Sciatic nerve (tissue), 2 donors: Measurements from ENCODE around the gene GDI2. TPM values are rescaled to one million over a fixed set of nuclear protein-coding genes. Genes with fewer than 3 reads are reported as not detected.

Experiments used
- ATAC-seq: fragments of 200-7000 bp; cut with Tn5 transposase; one replicate; pipeline ENCODE4 v1.9.1; 2020; ENCODE audit warnings: mild to moderate bottlenecking, moderate library complexity
- DNase-seq: peaks from one replicate; pipeline ENCODE4 v3.0.0-alpha.2; 2020; ENCODE audit warnings: low spot score
- intact Hi-C: fragments of 100-400 bp; cut with DNase I; formaldehyde crosslinking; loops from one replicate; pipeline ENCODE4 v1.14.2; 2022
- total RNA-seq: library from RNA; stranded (reverse); fragmentation: NEBNext Ultra II Directional; extraction: Animal tissue kit (Norgen Biotek cat#: 25700); gene quantifications from one replicate; pipeline ENCODE4 v1.2.1, GENCODE V29; 2021
- donor health status: DM: no; HTN: no; CAD: no.
- donor health status: DM: no; HTN: no; CAD: no.

Gene GDI2
- total RNA-seq, 1 donor from 2014 or later, result 140 TPM

DNA sequence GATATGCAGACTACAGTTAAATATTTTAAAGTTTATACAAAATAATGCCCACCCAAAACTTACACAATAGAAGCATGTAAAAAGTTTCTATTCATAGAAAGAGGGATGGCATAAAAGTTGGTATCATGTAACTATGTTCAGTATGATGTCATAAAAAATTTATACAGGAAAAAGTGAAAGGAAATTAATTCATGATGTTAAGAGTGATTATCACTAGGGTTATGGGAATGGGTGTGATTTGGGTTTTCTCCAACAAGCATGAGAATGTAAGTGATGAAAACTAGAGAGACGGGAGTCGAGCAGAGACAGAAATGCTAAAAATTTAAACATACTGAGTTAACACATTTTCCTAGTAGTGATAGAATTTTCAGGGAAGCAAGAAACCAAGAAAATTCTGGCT, 52.7 kb downstream of the GDI2 start:
- DNase-seq (no peak), ATAC-seq (no peak)
- intact Hi-C loops, result no loop called here

DNA sequence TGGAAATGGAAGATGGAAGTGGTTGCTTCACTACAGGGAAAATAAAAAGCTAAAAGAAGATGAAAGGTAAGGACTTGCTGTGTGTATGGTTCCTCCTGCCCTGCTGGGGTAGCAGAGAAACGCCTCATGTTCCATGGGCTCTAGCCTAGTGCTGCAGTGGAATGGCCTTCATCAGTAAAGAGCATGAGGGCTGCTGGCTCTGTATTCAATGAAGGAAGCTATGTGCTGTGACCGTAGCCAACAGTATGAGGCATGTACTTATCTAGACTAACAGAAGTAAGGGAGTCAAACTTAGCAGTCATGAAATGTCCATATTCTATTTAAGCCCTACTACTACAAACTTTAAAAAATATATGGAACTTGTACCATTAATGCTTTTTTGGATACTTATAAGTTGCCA, 54.3 kb downstream of the GDI2 start:
- DNase-seq (no peak), ATAC-seq (no peak)
- intact Hi-C loops, result no loop called here

DNA sequence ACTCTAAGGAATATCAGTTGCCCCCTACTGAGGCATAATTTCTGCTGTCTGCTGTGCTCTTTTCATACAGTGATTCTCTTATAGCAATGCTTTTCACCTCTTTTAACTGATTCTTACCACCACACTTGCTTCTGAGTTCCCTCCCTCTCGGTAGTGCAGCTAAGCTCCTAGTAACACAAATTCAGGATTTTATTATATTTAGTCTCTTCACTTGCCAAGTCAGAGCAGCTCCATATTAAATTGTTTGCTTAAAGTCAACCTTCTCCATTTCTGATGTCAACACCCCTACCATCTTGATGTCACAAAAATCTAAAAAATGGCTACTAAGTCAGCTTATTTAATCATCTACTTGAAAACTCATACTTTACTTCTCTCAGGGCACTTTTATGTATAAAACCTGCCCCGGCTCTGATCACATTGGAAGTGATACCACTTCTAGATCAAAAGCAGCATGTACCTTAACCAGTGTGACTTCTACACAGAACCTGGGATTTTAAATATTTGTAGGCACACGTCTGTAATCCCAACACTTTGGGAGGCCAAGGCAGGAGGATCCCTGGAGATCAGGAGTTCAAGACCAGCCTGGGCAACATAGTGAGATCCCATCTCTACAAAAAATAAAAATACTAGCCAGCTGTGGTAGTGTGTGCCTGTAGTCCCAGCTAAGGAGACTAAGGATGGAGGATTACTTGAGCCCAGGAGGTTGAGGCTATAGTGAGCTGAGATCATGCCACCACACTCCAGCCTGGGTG, 55.3 kb downstream of the GDI2 start:
- ATAC-seq, result no peak
- no peak for DNase-seq
- intact Hi-C loops, result no loop called here

DNA sequence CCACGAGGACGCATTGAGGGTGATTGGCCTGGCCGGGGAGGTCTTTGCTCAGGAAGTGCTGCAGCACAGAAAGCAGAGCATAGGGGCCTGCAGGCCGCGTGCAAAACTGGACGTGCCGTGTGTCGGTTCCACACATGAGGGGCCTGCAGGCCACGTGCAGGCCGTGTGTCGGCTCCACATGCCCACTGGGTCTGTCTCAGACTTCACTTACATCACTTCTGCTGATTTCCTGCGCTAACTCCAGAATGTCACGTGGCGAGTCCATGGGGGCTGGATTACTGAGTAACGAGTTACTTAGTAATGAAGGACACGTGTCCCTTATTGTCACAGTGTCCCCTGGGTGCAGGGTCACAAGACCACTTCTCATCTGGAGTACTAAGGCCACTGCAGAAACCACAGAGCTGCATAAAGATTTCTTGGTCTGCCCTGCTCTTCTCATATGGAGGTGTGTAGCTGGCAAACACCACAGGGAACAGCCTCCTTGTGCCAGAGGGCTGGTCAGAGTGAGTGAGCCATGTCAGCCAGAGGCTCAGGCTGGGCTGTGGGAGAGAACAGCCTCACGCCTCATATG, 60.8 kb downstream of the GDI2 start:
- ATAC-seq, result peak; percentile 87
- DNase-seq, result peak; percentile 68
- intact Hi-C loops, result no loop called here

DNA sequence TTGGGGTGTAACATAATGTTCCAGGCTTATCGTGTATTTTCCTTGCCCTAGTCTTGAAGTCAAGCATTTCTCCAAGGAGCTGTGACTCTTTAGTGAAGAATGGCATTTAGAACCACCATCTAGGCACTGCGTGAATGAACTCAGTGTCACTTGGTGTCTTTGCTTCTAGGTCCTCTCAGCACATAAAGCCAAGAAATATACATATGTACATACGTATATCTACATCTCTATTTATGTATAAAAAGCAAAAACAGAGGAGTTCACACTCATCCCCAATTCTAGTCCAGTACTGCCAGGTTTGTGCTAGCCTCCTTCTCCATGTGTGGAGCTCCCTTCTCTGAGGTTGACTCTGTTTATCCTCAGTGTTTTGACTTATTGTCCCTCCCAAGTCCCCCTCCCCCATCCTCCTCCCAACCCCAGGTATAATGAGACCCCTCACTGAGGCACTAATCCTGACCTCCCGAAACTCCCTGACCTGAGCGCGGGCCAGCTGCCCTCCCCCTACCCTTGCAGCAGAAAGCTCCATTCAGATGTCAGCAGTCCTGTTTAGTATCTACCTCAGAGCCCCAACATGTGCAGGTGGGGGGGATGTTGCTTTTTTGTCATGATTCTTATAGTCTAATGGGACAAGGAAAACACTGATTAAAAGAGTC, 61.5 kb downstream of the GDI2 start:
- DNase-seq, result no peak
- no peak for ATAC-seq
- intact Hi-C loops, result no loop called here

DNA sequence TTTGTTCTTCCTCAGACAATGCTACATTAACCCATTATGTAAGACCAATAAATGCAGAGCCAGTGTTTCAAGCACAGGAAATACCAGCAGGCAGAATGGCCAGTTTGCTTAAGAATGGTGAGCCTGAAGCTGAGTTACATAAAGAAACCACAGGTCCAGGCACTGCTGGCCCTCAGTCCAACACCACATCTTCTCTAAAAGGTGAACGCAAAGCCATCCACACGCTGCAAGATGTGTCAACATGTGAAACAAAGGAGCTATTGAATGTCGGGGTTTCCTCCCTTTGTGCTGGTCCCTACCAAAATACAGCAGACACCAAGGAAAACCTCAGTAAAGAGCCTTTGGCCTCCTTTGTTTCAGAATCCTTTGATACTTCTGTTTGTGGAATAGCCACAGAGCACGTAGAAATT, 64.8 kb downstream of the GDI2 start:
- ATAC-seq, result no peak
- DNase-seq, result no peak
- intact Hi-C loops, result no loop called here

DNA sequence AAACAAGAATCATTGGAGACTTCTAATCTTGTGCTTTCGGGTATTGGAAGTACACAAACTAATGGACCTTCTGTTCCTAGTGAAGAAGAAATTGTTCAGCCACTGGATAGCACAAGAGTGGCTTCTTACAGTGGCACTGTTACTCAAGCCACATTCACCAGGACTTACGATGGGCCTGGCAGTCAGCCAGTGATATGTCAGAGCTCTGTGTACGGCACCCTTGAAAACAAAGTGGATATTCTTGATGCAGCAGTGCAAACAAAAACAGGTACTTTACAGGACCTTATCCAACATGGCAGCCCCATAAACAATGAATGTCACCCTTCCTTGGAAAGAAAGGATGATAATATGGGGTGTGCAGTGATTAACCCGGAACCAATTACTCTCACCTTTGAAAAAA, 67.0 kb downstream of the GDI2 start:
- ATAC-seq (no peak), DNase-seq (no peak)
- intact Hi-C loops, result no loop called here

DNA sequence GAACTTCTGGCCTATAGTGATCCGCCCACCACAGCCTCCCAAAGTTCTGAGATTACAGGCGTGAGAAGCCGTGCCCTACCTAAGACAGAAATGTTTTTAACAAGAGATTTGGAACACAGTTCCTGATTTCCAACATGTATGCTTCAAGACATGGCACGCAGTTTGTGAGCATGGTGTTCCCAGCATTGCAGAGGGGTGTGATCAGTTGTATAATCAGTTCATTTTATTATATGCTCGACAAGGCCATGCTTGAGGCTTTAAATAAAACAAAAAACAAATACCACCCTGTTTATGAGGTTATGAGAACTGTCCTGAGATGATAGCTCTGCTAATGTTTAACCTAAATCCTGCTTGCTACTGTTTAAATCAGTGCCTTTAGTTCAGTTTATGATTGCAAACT, 68.4 kb downstream of the GDI2 start:
- DNase-seq (no peak), ATAC-seq (no peak)
- intact Hi-C loops, result no loop called here

DNA sequence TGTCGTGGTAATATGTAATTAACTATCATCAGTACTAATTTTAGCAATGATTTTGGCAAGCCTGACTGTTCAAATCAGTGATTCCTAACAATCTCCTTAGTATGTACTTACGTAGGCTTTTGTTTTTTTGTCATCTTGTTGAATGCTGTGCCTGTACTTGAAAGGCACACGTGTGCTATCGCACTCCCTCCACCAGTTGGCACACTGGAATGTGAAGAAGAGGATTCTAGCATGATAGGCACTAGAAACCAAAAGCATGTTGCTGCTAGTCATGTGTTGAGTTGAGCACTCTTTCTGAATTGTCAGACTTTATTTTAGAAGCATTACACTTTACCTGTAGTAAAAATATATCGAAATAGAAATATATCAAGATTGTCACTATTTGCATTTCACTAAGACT, 69.5 kb downstream of the GDI2 start:
- intact Hi-C loops, result no loop called here
- no peak for ATAC-seq
- no peak for DNase-seq

DNA sequence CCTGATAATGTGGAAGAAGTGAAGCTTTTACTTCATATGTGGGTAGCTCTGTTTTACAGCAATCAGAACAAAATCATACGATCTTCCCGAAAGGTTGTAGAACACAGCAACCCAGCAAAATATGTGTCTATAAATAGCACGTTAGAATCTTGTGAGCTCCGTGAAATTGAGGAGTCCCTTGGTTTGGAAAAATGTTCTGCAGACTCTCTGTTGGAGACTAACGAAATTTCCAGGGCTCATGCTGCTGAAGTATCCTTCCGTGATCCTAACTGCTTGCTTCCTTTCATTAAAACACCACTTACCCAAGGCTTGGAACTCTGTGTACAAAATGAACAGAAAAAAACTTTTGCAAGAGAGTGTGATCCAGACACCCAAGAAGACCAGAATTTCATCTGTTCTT, 71.1 kb downstream of the GDI2 start:
- intact Hi-C loops, result no loop called here
- ATAC-seq, result no peak
- DNase-seq, result no peak

DNA sequence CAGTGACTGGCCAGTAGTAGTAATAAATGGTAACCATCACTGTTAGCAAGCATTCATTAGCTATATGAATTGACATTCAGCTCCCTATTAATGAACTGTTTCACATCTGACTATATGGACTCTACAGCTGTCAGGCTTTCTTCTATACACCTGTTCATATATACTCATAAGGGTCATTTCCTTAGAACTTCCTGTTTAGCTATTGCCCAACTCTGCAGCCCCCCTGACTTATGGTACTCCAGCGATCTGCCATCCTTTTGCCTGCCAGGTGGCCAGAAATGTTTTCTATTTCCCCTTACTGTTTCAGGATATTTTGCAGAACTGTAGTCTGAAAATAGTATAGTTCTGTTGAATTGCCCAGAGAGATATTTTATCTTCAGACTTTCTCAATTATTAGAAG, 72.0 kb downstream of the GDI2 start:
- ATAC-seq, result no peak

DNA sequence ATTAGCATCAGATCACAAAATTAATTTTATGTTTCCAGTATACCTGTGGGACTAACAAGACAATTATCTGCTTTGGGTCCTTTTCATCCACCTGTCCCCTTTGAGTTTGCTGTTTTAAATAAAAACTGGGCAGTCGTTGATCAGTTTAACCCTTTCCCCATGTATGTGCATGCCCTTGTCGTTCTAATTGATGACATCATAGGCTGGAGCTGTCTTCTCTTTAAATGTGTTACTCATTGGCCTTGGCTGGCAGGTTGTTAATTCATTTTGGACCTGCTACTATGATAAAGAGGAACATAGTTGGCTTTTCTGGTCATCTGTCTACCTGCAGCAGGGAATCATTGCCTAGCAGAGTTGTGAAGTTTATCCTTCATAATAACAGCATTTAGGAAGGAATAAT, 74.8 kb downstream of the GDI2 start:
- DNase-seq (no peak), ATAC-seq (no peak)
- intact Hi-C loops, result no loop called here

More for the DNA sequence above, 72.0 kb downstream of the GDI2 start:
- DNase-seq, result no peak
- intact Hi-C loops, result no loop called here

DNA sequence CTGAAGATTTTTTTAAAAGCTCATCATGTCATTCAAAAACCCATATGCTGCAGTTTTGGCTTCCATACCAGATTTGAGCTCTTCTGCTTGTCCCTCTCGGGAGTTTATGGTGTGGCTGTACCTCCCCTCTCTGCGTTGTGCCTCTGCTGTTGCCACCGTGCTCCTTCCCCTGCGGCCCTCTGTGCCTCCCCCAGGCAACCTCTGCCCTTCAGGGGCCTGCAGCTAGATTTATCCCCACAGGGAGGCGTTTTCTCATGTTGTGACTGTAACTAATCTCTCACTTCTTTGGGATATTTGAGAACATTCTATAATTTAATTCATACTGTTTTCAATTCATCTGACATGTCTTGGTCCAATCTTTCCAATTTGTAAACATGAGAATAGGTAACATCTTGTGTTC, 75.9 kb downstream of the GDI2 start:
- DNase-seq (no peak), ATAC-seq (no peak)
- intact Hi-C loops, result no loop called here

DNA sequence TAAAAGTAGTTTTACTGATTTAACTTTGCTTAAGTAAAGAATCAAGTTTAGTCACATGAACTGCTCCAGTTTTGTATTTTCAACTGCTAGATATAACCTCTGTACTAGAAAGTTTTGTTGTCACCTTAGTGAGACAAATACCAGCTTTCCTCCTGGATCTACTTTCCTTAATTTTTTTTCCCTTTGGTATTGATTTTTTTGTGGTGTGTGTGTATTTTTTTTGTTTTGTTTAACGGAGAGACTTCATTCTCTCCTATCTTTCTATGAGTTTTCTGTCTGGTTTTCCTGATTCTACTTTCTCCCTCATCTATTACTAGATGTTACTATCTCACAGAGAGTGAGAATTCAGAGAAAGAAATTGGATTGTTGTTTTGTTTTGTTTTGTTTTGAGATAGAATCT, 76.6 kb downstream of the GDI2 start:
- ATAC-seq, result no peak
- DNase-seq, result no peak
- intact Hi-C loops, result no loop called here

DNA sequence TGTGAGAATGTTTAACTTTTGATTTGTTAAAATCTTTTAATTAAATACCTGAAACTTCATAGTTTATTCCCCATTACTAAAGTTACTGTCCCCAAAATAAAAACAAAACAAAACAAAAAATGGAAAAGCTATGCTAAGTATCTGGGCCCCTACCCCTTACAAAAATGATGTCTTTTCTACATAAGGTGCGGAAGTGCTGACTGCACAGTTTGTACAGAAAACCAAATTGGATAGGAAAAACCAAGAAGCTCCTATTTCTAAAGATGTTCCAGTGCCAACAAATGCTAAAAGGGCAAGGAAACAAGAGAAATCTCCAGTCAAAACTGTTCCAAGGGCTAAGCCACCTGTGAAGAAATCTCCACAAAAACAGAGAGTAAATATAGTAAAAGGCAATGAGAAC, 78.1 kb downstream of the GDI2 start:
- DNase-seq, result no peak
- intact Hi-C loops, result no loop called here
- no peak for ATAC-seq

DNA sequence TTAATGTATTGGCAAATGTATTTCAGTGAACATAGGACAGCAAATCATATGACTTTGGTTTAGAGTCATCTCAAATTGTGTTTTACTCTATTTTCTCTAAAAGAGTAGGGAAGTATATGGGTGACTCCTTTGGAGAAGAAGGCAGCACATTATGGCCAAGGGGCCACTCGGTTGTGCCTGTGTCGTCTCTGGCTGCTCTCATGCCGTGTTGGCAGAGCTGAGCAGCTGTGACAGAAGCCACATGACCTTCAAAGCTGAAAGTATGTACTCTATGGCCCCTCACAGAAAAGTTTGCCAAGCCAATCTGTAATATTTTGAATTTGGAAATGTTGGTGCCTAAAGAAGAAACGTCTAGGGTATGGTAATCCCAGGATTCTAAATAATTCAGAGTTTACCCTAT, 81.1 kb downstream of the GDI2 start:
- ATAC-seq, result no peak
- intact Hi-C loops, result no loop called here
- DNase-seq, result no peak

DNA sequence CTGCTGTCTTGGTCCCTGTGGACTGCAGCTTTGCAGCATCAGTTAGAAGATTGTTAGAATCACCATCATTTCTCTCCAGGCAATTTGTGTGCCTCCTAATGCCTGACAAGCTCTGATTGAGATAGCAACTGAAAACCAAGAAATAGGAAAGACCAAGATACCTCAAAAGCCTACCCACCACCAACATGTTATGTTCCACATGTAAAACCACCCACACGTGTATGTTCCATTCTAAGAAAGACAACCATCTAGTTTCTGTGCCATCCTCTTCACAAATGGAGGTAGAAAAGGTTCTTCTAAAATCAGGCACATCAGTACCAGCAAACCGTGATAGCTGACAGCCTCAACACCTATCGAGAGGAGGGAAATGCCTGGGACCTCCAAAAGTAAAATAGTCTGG, 81.7 kb downstream of the GDI2 start:
- DNase-seq (no peak), ATAC-seq (no peak)
- intact Hi-C loops, result no loop called here

DNA sequence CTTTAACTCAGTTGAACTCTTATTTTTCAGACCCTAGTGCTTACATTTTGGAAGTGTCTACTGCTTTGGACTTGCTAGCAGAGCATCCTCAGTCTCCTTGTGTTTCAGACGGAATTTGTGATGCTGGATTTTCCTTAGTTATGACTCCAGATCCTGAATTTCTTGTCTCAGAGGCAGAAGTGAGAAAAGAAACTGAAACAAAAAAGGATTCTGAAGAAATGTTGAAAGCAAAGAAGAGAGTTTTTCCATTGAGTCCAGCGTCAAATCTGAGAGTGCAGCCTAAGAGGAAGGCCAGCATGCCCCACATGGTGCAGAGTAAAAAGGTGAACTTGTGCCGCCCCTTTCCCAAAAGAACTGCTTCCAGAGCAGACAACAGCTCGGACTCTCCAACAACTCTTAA, 82.5 kb downstream of the GDI2 start:
- ATAC-seq (no peak), DNase-seq (no peak)
- intact Hi-C loops, result no loop called here

DNA sequence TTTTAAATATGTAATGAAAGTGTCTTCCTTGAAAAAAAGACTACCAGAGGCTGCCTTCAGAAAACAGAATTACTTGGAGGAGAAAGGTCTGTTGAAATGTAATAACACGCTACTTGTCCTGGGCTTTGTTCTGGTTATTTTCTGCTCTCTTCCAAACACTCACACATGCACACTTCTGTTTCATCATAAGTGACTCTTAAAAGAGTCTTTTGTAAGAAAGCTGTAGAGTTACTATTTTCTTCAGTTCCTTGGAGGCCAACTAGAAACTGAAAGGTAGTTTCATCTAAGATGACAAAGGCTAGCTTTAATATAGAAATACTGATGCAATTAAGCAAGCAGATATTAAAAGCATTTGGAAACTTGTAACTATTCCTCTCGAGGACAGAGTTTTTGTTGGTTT, 89.5 kb downstream of the GDI2 start:
- peak; percentile 76 for ATAC-seq
- DNase-seq, result no peak
- intact Hi-C loops, result no loop called here

DNA sequence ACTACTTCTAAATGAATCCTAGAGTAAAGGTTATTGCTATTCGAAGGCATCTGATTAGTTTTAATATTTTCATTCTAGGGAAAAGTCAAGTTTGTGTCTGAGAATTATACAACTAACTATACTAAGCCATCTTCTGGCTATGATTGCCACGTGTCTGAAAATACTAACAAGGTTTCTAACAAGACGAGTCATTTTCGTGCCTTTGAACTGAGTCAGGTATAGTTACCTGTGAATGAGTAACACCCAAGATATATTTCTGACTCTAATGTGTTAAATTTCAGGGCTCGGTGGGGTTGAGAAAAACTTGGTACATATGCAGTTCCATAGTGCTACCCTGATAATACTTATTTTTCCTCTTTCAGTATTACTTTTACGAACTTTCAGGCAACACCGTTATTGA, 93.1 kb downstream of the GDI2 start:
- intact Hi-C loops, result no loop called here
- DNase-seq (no peak), ATAC-seq (no peak)

DNA sequence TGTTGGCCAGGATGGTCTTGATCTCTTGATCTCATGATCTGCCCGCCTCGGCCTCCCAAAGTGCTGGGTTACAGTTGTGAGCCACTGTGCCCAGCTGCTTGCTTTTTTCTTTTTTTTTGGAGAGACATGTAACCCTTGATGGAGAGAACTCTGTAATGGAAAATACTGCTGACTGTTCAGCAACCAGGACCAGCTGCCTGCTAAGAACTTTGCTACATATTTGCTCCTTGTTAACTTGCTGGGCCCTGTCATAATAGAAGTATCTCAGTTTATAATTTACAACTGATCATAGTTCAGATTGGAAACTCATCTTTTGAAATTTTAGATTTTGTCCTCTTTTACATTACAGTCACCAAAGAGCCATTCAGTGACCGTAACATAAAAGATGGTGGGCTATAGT, 93.7 kb downstream of the GDI2 start:
- ATAC-seq, result no peak
- no peak for DNase-seq

More for the DNA sequence above, 93.7 kb downstream of the GDI2 start:
- intact Hi-C loops, result no loop called here
